Measurements from ENCODE around the gene VASN.
A peak's percentile ranks its signal among the peaks of the same experiment; 100 is the strongest.
"Not testable (repeated sequence)": the region's sequence is repeated elsewhere in the genome, so short reads cannot be mapped to it uniquely, and the experiment has no call there.

The VASN gene

DNA sequence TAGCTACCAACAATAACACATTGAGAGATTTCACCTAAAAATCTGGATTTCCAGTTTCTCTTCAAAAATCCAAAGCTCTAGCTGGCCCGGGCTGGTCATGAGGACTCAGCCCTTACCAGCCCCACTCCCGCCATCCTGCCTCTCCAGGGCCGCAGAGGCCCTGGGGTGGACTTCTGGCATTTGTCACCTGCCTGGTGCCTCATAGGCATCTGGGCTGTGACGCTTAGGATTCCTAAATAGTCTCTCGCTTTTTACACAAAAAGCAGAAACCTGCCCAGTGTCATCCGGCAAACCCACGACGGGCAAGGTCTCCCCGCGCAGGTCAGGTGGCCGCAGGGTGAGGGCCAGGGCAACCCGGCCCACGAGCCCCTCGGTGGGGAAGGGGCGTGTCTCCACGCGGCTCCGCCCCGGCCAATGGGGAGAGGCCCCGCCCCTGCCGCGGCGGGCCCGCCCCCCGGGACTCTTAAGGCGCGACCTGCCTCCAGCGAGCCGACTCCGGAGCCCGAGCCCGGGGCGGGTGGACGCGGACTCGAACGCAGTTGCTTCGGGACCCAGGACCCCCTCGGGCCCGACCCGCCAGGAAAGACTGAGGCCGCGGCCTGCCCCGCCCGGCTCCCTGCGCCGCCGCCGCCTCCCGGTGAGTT, at the start of gene VASN:
Gene VASN (plus strand): TSS at position 492 of the 644 bp plus-strand sequence. CDS start 9,030 bp downstream, outside the sequence.
- DNase-seq (ENCODE audit: low spot score): peak; percentile 96
- peak; percentile 42 for FAIRE-seq

DNA sequence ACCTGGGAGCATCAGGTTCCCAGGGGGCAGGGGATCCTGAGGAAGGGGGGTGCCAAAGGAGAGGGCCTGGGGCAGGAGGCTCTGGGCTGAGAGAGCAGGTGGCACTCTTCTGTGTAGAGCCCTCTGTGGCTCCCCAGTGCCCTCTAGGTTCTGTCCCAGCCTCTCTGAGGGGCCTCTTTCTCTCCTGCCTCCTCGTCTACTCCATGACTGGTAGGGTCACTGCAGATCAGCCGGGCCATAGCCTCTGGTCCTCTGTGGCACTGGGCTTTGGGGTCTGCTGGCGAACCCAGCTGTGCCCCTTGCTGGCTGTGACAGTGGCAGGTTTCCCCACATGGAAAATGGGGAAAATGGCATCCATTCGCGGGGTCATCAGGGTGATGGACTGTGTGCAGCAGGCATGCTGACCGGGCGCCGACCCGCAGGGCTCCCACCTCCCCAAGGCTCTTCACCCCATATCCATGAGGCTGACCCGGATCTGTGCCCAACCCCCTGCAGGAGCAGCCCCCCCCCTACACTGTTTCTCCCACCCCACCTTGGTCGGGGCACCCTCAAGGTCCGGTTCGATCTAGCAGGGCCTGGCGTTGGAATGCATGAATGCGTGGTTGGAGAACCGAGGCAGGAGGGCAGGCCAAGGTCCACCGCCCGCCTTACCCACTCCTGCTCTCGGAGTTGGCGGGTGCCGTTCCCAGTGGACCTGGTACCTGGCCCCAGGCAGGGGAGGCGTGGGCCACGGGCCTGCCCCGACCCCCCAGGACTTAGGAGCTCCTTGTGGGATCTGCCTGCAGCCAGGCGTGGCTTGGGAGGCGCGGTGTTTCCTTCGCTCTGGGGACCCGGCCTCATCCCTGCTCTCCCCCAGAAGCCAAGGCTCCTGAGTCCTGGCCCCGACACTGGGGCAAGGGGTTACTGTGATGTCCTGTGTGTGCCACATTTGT, 49.3 kb upstream of the VASN start:
- no peak for FAIRE-seq
- no peak for DNase-seq (ENCODE audit: low spot score)

DNA sequence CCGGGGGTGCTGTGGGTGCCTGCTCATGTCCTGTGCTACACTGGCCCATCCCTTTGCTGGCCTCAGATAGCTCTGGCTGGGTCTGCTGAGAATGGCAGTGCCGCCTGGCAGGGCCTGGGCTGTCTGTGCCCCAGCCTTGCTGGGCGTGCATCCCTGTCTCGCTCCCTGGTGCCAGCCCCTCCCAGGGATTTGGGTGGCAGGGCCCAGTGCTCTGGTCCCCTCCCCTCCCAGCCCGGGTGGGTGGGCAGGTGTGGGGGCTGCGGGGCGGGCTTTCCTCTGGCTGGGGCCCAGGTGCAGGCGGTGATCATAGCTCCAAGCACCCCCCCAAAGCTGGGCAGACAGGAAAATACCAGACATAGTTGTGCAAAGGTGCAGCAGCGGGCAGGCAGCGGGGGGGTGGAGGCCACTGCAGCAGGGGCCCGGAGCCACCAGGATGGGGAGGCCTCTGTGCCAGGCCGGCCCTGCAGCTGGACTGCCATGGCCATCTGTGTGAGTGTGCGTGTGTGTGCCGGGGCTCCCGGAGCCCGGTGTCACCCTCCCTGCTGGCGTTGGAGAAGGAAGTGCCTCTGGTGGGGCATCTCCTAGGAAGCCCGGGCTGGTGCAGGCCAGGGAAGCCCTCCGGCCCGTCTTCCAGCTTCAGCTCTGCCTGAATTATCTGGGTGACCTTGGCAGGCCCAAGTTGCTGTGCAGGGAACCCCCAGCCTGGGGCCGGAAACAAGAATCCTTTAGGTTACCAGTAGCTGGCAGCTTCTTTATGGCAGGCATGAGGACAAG, 48.4 kb upstream of the VASN start:
- FAIRE-seq: no peak
- DNase-seq (ENCODE audit: low spot score): peak; percentile 68

DNA sequence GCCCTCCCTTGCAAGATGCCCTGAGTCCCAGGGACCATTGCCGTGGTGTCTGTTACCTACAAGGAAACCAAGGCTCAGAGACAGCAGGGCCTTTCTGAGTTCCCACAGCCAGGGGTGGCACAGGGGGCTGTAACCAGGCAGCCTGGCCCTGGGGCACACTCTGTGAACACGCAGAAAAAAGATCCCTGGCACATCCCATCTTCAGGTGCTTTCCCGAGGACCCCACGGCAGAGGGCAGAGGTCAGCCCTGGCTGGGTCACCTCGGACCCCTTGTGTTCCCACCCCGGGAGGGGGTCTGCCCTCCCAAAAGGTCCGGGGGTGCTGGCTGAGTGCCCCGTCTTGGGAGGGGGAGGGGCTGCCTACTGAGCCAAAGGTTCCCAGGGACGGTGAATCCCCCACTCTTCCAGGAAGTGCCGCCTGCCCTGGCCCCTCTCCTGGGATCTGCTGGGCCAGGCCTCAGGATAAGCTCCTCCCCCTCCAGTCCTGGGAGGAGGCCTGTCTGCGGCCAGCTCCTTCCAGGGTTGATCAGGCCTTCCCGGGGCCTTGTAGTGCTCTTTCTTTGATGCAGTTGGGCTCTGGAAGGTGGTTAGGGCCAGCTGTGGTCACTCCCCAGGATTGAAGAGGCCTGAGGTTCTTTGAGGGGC, 47.7 kb upstream of the VASN start:
- no peak for FAIRE-seq

DNA sequence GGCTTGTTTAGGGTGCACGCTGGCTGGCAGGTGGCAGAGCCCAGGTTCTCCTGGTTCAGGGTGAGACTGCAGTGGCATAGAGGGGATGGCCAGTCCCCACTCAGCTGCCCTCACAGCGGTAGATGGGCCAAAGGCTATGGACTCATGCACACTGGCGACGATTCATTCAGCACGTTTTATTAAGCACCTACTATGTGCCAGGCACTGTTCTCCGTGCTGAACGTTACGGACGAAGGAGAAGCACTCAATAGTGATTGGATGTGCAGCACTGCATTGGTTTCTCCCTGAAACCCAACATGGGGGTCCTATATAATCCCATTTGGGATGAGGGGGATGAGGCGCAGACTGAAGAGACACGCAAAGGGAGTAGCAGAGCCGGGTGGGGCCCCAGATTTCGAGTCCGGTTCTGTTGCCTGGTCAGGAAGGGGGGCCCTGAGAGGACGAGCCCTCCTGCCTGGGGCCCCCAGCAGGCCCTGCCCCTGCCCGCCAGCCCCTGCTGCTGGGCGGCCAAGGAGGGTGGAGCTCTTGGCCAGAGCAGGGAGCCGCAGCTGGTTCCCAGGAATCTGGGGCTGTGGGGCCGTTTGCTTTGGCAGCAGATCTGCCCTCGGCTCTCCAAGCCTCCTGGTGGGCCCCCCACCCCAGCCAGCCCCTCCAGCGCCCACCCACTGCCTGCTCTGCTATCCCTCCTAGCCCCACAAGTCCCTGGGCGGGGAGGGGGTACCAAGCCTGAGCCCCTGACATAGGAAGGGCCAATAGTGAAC, 47.0 kb upstream of the VASN start:
- FAIRE-seq: peak; percentile 9
- no peak for DNase-seq (ENCODE audit: low spot score)

More for the DNA sequence above, 47.7 kb upstream of the VASN start:
- peak; percentile 66 for DNase-seq (ENCODE audit: low spot score)

DNA sequence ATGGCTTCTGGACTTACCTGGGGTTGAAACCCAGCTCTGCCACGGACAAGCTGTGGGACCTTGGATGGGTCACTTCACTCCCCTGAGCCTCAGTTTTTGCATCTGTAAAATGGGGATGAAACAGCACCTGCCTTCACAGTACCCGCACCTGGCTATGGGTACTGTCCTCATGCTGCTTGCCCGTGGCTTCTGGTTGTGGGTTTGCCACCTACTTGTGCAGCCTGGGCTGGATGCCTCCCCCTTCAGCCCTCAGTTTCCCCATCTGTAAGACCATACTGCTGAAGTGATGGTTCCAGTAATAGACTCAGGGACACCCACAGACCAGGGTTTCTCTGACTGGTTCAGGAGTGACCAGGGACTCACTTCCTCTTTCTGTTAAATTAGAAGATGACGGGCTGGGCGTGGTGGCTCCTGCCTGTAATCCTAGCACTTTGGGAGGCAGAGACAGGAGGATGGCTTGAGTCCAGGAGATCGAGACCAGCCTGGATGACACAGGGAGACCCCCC, 46.3 kb upstream of the VASN start:
- FAIRE-seq (no peak), DNase-seq (ENCODE audit: low spot score) (no peak)

DNA sequence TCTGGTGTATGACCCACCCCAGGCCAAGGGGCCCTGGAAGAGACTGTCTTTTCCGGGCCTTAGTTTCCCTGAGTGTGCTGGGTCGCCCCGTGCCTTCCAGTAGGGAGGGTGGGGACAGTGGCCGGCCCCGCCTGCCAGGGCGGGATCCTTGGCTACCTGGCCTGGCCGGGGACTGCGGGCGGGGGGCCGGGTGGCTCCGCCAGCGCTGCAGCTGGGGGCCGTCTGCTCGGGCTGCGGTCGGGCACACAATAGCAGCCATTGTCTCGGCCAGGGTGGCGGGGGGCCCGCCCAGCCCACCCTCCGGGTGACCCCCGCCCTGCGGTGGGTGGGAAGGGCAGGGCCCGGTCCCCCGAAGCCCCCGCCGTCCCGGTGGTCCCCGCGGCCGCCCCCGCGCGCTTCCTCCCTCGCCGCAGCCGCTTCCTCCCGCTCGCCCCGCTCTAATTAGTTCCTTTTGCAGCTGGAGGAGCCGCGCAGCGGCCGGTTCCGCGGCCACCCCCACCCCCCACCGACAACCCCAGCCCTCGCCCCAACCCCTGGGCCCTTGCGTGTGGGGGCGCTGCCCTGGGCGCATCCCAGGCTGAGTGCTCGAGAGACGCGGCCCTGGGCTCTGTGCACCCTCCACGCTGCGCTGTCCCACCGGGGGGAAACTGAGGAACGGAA, 44.1 kb upstream of the VASN start:
- no peak for DNase-seq (ENCODE audit: low spot score)
- FAIRE-seq: no peak

DNA sequence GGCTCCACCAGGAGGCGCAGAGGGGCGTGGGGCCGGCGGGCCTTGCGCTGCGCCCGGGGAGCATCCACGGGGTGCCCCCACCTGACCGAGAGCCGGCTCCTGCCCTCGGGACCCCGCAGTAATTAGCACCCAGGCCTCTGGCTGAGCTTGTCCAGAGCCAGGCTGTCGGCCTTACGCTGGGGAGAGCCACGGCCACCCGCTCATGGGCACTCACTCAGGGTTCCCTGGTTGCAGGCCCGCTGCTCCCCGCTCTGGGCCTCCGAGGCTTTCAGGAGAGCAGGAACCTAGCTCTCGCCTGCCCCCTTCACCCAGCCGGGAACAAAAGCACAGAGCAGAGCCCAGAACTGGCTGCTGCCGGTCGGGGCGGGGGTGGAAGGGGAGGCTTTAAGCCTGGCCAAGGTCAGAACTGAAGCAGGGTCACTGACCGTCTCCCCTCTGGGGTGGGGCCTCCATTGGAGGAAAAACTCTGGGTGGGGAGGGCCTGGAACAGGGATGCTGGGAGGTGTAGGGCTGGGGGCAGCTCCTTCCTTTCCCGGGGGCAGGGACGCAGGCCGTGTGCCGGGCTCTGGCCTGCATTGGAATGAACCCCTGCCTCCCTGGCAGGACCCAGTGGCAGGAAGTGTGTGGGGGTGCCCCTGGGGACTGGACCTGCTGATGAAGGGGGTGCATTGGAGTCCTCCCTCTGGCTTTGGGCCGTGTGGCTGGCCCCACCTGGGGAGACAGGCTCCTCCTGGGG, 43.4 kb upstream of the VASN start:
- no peak for DNase-seq (ENCODE audit: low spot score)
- no peak for FAIRE-seq

DNA sequence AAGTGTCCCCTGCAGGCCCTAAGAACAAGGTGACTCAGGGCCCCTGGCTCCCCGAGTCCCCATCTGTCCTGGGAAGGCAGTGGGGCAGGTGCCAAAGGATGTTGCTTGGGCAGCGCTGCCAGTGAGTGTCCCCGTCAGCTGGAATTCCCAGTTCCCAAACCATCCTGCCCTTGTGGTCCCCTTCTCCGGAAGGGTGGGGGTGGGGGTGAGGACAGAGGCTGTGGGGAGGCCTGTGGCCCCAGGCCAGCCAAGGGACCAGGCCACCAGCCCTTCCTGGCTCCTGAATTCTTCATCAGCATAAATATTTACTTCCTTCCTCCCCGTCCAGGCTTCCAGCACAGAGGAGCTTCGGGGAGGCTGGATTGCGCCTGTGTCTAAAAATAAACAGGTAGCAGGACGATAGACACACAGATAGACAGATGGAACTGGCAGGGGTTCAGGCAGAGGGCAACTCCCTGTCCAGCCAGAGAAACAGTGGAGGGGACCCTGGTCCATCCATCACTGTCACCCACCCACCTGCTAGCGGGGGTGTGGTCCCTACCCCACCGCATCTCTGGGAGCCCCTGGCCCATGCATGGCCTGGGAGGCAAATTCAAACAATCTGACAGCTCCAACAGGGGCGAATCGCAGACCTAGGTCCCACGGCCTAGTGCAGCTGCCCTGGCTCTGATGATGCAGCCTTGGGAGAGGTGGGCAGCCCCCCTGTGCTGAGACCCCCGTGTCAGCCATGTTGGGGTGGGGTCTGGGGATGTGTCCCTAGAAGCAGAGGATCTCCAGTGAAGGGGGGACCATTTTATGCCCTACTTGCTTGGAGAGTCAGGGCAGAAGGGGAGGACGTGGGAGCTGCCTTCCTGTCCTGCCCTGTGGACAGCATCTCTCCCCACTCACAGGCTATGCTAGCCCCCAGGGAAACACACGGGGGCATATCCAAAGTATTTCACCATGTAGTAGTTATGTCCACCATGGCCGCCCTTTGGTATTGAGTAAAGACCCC, 42.6 kb upstream of the VASN start:
- FAIRE-seq: no peak
- no peak for DNase-seq (ENCODE audit: low spot score)

DNA sequence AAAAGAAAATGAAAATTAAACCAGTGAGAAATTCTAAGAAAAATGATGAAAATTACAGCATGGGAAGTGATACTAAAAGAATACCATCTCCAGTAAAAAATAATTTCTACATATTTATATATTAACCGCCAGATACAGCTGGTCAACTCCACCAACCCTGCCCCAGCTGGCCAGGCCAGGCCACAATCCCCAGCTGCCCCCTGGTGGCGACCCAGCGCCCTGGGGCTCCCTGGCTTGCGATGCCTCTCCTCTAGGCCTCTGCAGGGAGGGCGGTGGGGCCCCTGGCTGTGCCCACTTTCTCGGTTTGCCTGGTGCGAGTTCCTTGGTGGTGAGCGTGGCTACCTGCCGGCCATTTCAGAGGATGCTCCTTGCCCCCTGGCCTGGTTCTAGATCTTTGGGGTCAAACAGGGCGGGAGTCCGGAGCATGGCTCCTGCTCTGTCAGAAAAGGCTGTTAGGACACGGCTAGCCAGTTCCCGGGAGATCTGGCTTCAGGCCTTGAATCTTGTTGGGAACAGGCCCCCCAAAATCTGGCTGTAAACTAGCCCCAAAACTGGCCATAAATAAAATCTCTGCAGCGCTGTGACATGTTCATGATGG, 41.3 kb upstream of the VASN start:
- FAIRE-seq (no peak), DNase-seq (ENCODE audit: low spot score) (peak; percentile 79)

DNA sequence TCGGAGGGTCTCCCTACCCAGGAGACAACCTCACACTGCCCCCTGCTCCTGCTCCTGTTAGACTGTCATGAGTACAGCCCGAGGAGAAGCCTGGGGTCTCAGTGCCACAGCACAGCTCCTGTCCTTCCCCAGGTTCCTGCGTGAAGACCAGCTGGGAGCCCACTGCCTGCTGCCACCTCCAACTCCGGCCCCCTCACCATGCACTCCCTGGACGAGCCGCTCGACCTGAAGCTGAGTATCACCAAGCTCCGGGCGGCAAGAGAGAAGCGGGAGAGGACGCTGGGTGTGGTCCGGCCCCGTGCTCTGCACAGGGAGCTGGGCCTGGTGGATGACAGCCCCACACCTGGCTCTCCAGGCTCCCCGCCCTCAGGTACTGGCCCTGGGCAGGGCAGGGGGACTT, 39.6 kb upstream of the VASN start:
- FAIRE-seq (no peak), DNase-seq (ENCODE audit: low spot score) (no peak)

DNA sequence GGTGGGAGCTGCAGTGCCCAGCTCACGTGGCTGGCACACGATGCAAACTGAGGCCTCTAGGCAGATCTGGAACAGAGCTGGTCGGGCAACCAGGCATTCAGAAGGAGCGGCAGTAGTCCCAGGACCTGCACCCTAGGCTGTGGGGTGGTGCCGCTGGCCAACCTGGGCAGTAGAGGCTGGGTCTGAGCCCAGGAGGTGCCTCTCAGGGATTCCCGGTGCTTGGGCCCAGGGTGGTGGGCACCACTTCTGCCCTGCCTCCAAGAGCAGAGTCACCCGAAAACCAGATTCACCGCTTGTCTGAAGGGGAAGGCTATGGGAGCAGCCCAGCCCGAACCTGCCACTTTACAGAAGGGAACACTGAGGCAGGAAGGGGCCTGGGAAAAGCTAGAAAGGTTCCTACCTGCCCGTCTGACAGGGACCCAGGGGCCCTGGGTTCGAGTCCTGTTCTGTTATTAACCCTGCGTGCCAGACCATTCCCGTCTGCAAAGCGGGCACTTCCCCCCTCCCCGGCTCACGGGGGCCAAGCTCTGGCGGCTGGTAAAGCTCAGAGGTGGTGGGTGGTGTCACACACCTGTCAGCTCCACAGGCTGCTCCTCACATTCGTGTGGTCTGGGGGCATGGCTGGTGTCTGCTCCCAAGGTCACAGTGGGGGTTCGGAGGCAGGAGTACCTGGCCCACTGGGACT, 38.9 kb upstream of the VASN start:
- FAIRE-seq (no peak), DNase-seq (ENCODE audit: low spot score) (no peak)

DNA sequence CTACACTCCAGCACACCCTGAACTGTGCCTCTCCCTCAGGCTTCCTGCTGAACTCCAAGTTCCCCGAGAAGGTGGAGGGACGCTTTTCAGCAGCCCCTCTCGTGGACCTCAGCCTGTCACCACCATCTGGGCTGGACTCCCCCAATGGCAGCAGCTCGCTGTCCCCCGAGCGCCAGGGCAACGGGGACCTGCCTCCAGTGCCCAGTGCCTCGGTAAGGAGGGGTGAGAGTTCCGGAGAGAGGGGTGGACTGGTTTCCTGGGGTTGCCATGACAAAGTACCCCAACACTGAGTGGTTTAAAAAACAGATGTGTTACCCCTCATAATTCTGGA, 38.4 kb upstream of the VASN start:
- DNase-seq (ENCODE audit: low spot score) (no peak), FAIRE-seq (no peak)

DNA sequence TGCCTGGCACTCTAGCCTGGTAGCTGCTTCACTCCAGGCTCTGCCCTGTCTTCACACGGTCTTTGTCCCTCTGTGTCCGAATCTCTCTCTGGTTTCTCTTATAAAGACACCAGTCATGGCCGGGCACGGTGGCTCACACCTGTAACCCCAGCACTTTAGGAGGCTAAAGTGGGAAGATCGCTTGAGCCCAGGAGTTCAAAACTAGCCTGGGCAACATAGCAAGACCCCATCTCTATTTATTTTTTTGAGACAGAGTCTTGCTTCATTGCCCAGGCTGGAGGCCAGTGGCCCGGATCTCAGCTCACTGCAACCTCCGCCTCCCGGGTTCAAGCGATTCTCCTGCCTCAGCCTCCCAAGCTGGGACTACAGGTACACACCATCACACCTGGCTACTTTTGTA, 37.9 kb upstream of the VASN start:
- not testable (repeated sequence) for DNase-seq (ENCODE audit: low spot score); FAIRE-seq

DNA sequence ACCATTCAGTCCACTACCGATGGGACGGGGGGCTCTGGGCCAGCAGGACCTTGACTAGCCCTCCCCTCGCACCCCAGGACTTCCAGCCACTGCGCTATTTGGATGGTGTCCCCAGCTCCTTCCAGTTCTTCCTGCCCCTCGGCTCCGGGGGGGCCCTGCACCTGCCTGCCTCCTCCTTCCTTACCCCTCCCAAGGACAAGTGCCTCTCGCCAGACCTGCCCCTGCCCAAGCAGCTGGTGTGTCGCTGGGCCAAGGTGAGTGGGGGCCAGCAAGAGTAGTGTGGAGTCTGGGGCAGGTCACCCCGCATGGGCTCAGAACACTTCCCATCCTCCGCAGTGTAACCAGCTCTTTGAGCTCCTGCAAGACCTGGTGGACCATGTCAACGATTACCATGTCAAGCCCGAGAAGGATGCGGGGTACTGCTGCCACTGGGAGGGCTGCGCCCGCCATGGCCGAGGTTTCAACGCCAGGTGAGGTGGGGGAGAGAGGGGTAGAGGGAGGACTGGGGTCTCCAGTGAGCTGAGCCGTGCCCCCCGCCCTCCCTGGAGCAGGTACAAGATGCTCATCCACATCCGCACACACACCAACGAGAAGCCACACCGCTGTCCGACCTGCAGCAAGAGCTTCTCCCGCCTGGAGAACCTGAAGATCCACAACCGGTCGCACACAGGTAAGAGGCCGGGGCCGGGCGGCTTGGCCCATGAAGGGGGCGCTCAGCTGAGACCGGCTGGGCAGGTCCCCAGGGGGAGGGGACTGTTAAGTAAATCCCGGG, 36.7 kb upstream of the VASN start:
- FAIRE-seq: peak; percentile 56
- no peak for DNase-seq (ENCODE audit: low spot score)

All from urothelium cell line (cell line).